HK-2 (cell line): ENCODE results near the gene HNRNPH2.

Source experiments
- DNase-seq: peaks from one replicate; pipeline ENCODE4 v3.0.0-alpha.2; 2018; ENCODE audit not compliant: unreplicated experiment

HNRNPH2 gene, protein sequence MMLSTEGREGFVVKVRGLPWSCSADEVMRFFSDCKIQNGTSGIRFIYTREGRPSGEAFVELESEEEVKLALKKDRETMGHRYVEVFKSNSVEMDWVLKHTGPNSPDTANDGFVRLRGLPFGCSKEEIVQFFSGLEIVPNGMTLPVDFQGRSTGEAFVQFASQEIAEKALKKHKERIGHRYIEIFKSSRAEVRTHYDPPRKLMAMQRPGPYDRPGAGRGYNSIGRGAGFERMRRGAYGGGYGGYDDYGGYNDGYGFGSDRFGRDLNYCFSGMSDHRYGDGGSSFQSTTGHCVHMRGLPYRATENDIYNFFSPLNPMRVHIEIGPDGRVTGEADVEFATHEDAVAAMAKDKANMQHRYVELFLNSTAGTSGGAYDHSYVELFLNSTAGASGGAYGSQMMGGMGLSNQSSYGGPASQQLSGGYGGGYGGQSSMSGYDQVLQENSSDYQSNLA

GRCh38 chrX:101407748-101408531, at the start of gene HNRNPH2, which contains the start of gene GLA:
Gene HNRNPH2 (plus strand): TSS chrX:101408222. CDS start chrX:101411989, 3,767 bp downstream.
Gene GLA (minus strand): TSS chrX:101407925. CDS start chrX:101407903, 22 bp downstream.
- DNase-seq: peak; percentile 82

GRCh38 chrX:101359966-101360365, 48.1 kb upstream of the HNRNPH2 start:
- DNase-seq: no peak

GRCh38 chrX:101360390-101360789, 47.6 kb upstream of the HNRNPH2 start:
- DNase-seq: no peak

DNA sequence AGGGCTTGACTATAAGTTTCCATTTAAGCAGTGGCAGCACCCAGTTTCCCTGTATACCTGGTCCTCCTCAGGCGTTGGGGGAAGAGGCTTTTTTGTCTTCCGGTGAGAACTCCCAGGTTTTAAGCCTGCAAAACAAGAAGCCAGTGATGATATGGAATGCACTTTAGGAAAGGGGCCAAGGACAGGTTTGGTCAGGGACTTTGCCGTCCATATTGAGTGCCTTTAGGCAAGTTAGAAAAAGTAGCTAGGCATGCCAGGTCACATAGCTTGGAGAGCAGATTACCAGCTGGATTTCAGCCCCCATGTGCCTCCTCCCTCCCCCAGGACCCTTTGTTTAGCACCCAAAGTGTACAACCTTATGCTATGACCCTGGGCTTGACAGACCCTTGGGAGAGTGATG, 45.9 kb upstream of the HNRNPH2 start:
- no peak for DNase-seq

GRCh38 chrX:101362757-101363156, 45.3 kb upstream of the HNRNPH2 start:
- no peak for DNase-seq

DNA sequence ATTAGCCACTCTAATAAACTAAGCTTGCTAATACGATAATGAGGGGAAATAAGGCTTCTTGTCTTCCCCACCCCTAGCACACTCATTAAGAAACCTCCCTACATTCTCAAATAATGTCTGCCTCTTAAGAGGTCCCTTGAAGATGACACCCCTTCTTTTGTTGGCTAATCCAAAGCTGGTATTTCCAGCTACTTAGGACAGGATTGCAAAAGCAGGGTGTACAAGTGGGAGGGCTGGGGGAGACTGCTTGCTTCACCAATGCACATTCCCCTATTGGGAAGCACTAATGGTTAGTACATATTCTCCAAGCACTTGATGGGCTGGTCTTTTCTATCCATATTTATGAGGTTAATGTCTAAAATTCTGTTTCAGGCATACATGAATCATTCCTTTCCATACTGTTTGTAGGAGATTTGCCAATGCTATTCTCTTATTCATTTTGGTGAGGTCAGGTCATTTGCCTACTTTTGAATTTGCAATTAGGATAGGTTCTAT, 42.7 kb upstream of the HNRNPH2 start:
- DNase-seq: no peak

GRCh38 chrX:101368800-101369199, 39.2 kb upstream of the HNRNPH2 start:
- no peak for DNase-seq

DNA sequence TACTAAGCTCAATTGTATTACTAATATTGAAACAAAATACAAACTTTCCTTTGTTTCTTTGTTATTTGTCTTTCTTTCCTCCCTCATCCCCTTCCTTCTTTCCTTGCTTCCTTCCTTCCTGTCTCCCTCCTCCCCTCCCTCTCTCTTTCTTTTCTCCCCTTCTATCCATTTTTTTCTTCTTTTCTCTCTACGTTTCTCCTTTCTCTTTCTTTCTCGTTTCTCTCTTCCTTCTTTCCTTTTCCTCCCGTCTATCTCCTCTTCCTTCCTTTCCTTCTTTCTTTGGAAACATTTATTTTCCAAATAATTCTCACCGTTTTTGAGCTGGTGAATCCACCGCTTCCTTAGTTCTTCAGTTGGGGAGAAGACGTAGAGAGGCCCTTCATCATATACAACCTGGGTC, 38.3 kb upstream of the HNRNPH2 start:
- DNase-seq: no peak

GRCh38 chrX:101370888-101371504, 37.0 kb upstream of the HNRNPH2 start:
- DNase-seq: no peak

- no peak for DNase-seq
These were observed 30.5 kb upstream of the HNRNPH2 start for GRCh38 chrX:101377547-101377946.

DNA sequence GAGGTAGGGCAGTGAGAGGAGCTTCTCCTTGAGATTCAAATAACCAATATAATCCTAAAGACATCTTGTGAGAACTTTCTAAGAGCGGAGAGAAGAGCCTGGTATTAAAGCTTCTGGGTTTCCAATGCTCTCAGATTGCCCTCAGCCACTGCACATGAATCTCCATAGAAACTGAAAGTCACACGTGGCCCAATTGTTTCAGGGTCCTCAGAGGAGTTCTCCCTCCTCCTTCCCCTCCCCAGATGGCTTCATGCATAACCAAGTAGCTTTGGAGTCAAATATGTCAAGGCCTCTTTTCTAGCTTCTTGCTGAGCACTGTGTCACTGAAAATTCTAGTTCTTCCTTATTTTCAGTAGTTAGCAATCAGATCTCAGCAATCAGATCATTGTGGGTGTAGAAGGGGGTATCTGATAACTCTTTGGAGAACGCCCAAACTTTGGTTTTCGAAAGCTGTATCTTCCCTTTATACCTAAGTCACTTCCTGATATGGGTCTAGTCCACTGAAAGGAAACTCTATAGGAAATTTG, 24.3 kb upstream of the HNRNPH2 start:
- DNase-seq: no peak

GRCh38 chrX:101385026-101385684, 22.9 kb upstream of the HNRNPH2 start:
- DNase-seq: no peak

DNA sequence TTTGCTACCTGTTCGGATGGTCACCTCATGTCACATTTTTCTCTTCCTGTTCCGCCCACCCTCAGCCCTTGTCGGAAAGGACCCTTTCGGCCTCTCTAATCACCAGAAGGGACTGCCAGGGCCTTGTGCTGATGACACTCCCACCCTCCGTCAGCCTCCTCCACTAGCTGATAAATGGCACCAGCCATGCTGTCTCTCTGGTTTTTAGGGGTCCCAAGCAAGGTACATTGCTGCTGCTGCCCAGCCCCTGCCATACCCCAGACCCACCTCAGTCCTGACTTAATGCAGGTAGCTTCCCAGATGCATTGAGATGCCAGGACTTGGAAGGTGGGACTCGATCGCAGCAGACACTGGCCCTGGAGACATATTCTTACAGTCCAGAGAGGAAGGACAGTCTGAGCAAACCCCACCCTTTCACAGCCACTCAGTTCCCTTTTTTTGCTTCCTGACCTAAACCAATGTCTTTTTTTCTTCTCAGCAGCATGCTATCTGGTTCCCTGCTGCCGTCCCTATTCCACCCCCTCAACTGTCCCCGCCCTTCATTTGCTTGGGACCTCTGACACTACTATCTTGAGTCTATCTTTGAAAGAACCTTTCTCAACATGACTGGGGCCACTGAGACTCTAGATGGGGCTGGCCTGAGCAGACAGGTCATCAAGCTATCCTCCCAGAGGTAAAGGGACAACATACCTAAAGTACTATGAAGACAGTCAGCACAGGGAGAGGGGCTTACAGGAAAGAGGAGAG, 22.1 kb upstream of the HNRNPH2 start, which contains the start of gene BTK:
BTK (minus strand) TSS at position 397 of the 747 bp plus-strand sequence. CDS start 10,907 bp downstream, outside the sequence.
- no peak for DNase-seq

DNA sequence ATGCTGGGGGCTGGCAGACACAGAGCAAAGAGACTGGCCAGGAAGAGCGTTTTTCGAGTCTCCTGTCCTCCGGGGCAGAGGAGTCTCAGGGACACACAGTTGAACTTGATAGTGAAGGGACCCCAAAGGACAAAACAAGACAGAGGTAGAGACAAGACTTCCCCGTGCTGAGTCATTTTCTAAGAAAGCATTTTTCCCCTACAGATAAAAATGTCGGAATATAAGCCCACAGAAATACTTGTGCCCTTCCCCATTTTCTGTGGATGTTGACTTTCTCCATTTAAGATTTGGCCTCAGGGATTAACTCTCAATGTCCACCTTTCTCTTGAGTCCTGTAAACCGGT, 21.5 kb upstream of the HNRNPH2 start:
- DNase-seq: no peak

GRCh38 chrX:101388604-101389003, 19.4 kb upstream of the HNRNPH2 start:
- DNase-seq: no peak

DNA sequence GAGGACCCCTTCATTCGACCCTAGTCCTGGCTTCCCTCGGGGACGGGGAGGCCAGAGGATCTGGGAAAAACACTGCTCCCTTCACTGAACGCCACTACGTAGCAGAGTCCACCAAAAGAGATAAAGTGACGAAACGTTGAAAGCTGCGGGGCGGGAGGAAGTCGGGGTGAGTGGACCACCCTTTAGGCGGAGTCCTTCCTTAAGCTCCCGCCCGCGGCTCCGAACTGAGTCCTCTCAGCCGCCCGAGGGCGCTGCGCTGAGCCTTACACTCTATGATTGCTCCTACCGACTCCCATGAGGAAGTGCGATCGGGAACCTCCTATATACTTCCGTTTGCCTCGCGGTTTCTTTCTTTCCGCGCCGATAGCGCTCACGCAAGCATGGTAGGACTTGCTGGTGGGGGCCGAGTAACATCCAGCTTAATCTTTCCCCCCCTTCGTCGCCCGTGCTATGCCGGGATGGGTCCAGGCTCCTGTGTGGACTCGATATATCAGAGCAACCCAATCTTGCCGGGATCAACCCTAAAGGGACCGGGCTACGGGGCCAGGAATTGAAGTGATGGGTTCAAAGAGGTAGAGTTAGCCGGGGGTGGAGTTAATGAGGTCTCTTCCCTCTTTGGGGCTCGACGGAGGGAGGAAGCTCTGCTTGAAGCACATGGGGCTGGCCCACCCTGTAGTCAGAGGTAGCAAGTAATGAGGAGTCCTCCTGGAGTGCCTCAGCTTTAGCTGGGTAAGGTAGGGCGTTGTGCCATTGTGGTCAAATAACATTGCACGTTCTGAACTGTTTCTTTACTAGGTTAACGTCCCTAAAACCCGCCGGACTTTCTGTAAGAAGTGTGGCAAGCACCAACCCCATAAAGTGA, 17.1 kb upstream of the HNRNPH2 start, which contains the start of gene RPL36A:
RPL36A (plus strand) TSS at position 348 of the 862 bp plus-strand sequence; CDS start at position 381, 33 bp downstream.
- DNase-seq: peak; percentile 87

DNA sequence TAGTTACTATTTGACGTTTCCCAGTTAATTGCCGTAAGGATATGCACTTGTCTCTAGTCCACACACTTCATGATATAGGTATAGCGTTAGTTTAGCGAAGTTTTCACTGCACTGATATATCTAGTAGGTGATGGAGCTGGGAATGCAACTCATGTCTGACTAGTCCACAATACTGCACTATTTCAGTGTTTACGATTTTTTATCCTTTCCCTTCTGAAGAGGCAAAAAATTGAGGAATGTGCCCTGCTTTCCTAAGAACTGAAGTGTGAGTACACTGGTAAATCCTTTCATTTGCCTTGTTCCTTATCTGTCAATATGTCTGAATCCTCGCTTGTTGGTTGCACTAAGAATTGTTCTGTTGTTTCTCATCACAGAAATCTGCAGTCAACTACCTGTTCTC, 16.2 kb upstream of the HNRNPH2 start:
- DNase-seq: no peak

DNA sequence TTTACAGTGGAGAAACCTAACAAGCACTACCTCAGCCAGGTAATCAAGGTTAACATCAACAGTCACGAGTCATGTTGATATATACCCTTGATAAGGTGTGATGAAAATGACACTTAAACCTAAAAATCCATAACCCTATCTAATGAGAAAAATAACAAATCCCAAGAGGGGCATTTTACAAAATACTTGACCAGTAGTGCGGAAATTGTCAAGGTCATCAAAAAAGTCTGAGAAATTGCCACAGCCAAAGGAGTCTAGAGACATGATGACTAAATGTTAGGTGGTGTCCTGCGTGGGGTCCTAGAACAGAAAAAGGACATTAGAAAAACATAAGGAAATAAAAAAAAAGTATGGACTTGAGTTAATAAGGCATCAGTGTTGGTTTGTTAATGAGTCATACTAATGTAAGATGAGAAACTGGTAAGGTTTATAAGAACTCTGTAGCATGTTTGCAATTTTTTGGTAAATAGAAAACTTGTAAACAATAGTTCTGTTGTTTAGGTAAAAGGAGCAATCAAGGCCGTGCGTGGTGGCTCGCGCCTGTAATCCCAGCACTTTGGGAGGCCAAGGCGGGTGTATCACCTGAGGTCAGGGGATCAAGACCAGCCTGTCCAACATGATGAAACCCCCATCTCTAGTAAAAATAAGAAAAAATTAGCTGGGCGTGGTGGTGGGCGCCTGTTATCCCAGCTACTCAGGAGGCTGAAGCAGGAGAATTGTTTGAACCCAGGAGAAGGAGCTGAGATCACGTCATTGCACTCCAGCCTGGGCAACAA, 14.3 kb upstream of the HNRNPH2 start:
- DNase-seq: no peak

DNA sequence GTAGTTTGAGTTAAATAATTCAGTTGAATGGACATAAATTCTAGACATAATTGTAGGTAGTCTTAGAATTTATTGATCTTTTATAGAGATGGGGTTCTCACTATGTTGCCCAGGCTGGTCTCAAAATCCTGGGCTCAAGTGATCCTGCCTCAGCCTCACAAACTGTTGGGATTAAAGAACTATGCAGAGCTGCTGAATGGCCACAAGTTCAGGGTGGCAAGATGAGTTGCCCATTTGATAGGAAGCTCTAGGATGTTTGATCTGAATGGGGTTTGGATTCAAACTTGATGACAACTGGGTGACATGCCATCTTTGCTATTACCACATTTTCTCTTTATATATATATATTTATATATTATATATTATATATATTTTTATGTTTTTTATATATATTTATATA, 13.7 kb upstream of the HNRNPH2 start:
- no peak for DNase-seq
